GM18870 (cell line): ENCODE results near the gene RMDN2.
"Not testable (repeated sequence)": the region's sequence is repeated elsewhere in the genome, so short reads cannot be mapped to it uniquely, and the experiment has no call there.

Experiments
- ATAC-seq: cut with Tn5 transposase; IDR thresholded peaks from one replicate; pipeline ENCODE4 v1.9.1; 2021; ENCODE audit warnings: moderate library complexity; ENCODE audit not compliant: unreplicated experiment

RMDN2 gene

DNA sequence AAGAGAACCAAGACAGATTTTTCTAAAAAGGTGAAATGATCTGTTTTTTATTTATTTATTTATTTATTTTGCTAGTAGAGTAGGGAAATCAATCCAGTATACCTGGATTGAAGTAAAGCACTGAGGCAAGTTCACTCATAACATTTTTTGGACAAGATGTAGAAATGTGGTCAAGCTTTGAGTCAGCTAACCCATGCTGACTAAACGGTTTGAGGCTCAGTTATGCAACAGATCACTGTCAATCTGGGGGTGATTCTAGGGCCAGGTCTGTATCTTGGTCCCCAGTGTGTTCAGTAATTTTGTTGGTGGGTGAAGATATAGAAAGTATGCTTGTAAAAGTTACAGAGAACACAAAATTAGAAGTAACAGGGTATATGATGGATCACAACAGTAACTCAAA is 60.2 kb downstream of the RMDN2 start:
- ATAC-seq: no peak

GRCh38 chr2:37987098-37987775 is 62.1 kb downstream of the RMDN2 start:
- ATAC-seq: no peak

DNA sequence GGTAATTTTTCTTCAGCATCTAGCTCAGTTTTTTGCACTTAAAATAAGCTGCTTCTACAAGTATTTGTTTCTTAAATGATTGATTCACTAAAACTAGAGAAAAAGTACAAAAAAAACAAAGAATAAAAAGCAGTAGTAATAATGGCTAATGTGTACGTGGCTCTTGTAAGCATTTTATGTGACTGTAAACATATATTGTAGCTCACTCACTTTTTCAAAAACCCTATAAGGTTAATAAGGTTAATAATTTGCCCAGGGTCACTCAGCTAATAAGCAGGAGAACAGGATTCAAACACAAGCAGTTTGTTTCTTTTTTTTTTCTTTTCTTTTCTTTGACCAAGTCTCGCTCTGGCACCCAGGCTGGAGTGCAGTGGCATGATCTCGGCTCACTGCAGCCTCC is 67.5 kb downstream of the RMDN2 start:
- ATAC-seq: no peak

- no peak for ATAC-seq
Measured at GRCh38 chr2:37993143-37993542, 68.1 kb downstream of the RMDN2 start.

GRCh38 chr2:37997629-37998028 is 72.5 kb downstream of the RMDN2 start:
- no peak for ATAC-seq

DNA sequence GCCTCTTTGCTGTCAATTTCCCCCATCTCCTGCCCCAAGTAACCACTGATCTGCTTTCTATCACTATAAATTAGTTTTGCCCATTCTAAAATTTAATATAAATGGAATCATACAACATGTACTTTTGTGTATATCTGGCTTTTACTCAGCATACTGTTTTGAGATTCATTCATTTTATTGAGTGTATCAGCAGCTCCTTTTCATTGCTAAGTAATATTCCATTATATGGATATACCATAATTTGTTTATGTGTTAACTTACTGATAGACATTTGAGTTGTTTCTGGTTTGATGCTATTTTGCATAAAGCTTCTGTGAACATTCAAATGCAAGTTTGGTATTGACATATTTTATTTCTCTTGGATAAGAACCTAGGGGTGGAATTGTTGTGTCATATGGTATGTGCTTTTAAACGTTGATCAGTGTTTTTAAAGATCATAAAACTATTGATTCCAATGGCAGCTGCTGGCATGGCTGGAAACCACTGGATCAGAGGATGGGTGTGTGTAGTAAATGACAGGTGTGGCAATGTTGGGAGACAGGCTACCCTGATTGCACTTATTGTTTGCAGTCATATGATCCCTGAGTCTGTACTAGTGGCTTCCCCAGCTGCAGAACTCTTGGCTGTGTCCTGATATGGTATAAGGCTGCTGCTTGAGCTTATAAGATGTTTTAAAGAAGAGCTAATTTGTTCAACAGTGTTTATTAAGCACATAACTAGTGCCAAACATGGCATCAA is 75.6 kb downstream of the RMDN2 start:
- no peak for ATAC-seq

DNA sequence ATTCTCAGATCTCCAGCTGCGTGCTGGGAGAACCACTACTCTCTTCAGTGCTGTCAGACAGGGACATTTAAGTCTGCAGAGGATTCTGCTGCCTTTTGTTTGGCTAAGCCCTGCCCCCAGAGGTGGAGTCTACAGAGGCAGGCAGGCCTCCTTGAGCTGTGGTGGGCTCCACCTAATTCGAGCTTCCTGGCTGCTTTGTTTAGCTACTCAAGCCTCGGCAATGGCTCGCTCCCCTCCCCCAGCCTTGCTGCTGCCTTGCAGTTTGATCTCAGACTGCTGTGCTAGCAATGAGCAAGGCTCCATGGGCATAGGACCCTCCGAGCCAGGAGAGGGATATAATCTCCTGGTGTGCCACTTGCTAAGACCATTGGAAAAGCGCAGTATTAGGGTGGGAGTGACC is 85.1 kb downstream of the RMDN2 start:
- not testable (repeated sequence) for ATAC-seq

GRCh38 chr2:38010995-38011394 is 85.9 kb downstream of the RMDN2 start:
- no peak for ATAC-seq

DNA sequence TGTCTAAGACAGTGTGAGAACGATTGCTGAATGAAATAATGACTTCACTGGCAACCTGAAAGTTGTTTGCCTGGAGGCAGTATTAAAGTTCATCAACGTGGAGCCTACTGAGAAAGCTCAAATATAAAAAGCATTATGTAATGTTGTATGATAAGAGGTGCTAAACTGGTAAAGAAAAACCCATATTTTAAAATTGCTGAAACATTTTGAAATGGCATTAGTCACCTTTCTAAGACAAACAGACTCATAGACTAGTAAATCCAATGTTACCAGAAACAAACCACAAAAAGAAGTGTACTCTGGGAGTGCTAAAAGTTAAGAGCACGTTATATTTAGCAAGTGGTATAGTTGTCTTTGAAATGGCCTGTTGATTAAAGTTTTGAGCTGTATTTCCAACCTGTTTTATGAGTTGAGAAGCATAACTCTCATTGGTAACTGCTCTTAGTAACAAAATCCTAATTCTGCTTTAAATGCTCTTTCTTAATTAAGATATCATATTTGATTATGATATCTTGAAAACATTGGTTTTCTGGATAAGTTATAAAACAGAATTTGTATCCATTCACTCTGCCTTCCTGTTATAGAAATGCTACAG is 88.2 kb downstream of the RMDN2 start:
- no peak for ATAC-seq

- ATAC-seq: no peak
Measured at GRCh38 chr2:38016219-38016618, 91.1 kb downstream of the RMDN2 start.

GRCh38 chr2:38017836-38018235 is 92.7 kb downstream of the RMDN2 start:
- no peak for ATAC-seq

- ATAC-seq: not testable (repeated sequence)
Measured at GRCh38 chr2:38020359-38021069, 95.4 kb downstream of the RMDN2 start.

- no peak for ATAC-seq
Measured at GRCh38 chr2:38021589-38021988, 96.5 kb downstream of the RMDN2 start.

- no peak for ATAC-seq
Measured at GRCh38 chr2:38026846-38027245, 101.8 kb downstream of the RMDN2 start.

- ATAC-seq: no peak
Measured at GRCh38 chr2:38028829-38029228, 103.7 kb downstream of the RMDN2 start.

- ATAC-seq: no peak
Measured at GRCh38 chr2:38029512-38029911, 104.4 kb downstream of the RMDN2 start.

DNA sequence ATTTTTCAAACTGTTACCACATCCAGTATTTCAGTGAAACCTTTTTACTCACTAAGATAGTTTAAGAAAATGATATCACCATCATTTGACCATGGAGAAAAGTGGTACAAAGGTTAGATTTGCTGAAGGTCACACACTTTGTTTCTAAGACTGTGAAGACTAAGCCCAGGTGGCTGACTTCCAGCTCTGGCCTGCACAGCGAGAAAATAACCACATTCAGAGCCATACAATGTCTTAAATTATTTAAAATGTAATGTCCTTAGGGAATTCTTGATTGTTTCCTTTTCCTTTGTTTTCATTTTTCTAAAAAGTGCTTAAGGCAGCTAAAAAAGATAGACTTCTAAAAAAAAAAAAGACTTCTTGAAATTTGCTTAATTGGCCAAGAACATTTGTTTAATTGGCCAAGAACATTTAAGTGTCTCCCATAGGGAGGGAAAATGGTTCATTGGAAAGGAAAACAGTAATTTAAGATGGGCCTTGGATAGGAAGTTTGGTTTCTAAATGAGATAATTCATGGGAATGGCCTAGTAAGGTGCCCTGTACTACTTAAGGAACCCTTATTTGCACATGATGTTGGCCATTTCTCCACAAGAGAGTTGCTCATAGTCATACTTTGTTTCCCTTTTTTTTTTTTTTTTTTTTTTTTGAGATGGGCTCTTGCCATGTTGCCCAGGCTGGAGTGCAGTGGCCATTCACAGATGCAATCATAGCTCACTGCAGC is 105.7 kb downstream of the RMDN2 start:
- no peak for ATAC-seq

GRCh38 chr2:38032946-38033345 is 107.9 kb downstream of the RMDN2 start:
- ATAC-seq: no peak

- ATAC-seq: no peak
Measured at GRCh38 chr2:38033646-38034045, 108.6 kb downstream of the RMDN2 start.

DNA sequence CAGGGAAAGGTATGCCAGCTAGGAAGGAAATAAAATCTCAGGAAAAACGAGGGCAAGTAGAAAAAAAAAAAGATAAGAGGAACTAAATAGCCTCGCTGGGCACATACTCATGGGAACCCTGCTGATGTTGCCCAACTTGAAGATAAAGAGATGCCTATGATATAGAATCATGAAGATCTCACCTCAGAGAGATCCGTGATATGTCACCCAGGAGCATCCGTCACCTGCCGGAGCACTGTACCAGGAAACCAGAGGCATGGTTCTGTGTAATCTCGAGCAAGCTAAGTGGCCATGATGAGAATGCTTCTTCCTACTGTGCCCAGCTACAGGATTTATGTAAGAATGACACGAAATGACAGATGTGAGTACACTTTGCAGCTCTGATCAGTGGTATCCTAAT is 110.9 kb downstream of the RMDN2 start:
- ATAC-seq: no peak

DNA sequence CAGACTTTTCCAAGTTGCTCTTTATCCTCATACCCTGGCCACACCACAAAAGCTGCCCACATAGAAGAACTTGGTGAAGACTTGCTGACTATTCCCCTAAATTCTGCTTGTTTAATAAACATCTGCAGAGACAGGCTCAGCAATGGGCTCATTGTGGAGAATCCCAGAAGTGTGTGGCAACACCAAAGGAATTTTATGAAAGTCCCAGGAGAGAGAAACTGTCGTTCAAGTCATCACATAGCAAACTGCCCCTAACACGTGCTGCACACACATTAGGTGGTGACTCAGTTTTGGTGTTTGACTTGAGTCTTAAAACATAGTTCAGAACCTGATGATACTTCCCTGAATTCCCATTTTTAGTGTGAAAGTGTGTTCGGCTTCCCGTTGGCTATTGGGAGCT is 112.2 kb downstream of the RMDN2 start:
- no peak for ATAC-seq
